HS-5 (cell line): ENCODE measurements around the gene TNFSF4.
"Not testable (repeated sequence)": the region's sequence is repeated elsewhere in the genome, so short reads cannot be mapped to it uniquely, and the experiment has no call there.

Experiments used
- DNase-seq: peaks from one replicate; pipeline ENCODE4 v3.0.0-alpha.2; 2012; ENCODE audit warnings: low read depth

The TNFSF4 gene

GRCh38 chr1:173206816-173207568, at the start of gene TNFSF4:
TNFSF4 (minus strand) TSS chr1:173207331; CDS start chr1:173207176, 155 bp downstream.
- DNase-seq, result no peak

- DNase-seq, result no peak
Observed at GRCh38 chr1:173255214-173255813, 48.2 kb upstream of the TNFSF4 start.

- DNase-seq, result no peak
Observed at GRCh38 chr1:173253046-173253445, 45.9 kb upstream of the TNFSF4 start.

GRCh38 chr1:173249349-173249748, 42.2 kb upstream of the TNFSF4 start:
- no peak for DNase-seq

- DNase-seq, result no peak
Observed at GRCh38 chr1:173248247-173248940, 41.3 kb upstream of the TNFSF4 start.

- DNase-seq, result no peak
Observed at GRCh38 chr1:173245892-173246291, 38.8 kb upstream of the TNFSF4 start.

GRCh38 chr1:173243300-173243699, 36.2 kb upstream of the TNFSF4 start:
- DNase-seq, result no peak

GRCh38 chr1:173241528-173242347, 34.6 kb upstream of the TNFSF4 start:
- DNase-seq, result no peak

- DNase-seq, result no peak
Observed at GRCh38 chr1:173240609-173241008, 33.5 kb upstream of the TNFSF4 start.

GRCh38 chr1:173239058-173239457, 31.9 kb upstream of the TNFSF4 start:
- DNase-seq, result no peak

GRCh38 chr1:173234899-173235298, 27.8 kb upstream of the TNFSF4 start:
- no peak for DNase-seq

GRCh38 chr1:173234434-173234833, 27.3 kb upstream of the TNFSF4 start:
- DNase-seq, result not testable (repeated sequence)

- DNase-seq, result not testable (repeated sequence)
Observed at GRCh38 chr1:173229031-173229430, 21.9 kb upstream of the TNFSF4 start.

- no peak for DNase-seq
Observed at GRCh38 chr1:173224949-173225348, 17.8 kb upstream of the TNFSF4 start.

GRCh38 chr1:173224280-173224892, 17.3 kb upstream of the TNFSF4 start:
- no peak for DNase-seq

GRCh38 chr1:173223031-173223380, 15.9 kb upstream of the TNFSF4 start:
- no peak for DNase-seq

- no peak for DNase-seq
Observed at GRCh38 chr1:173222149-173223030, 15.3 kb upstream of the TNFSF4 start.

GRCh38 chr1:173220157-173220556, 13.0 kb upstream of the TNFSF4 start:
- DNase-seq, result no peak

- no peak for DNase-seq
Observed at GRCh38 chr1:173213665-173214064, 6.5 kb upstream of the TNFSF4 start.

GRCh38 chr1:173212952-173213491, 5.9 kb upstream of the TNFSF4 start:
- DNase-seq, result no peak
